Measurements from ENCODE around the gene NINJ2.

Gene NINJ2

GRCh38 chr12:571795-572531 lies 91.3 kb downstream of the NINJ2 start:
- no peak for DNase-seq (ENCODE audit: low read depth in 1 of 2, low spot score in 1 of 2)

GRCh38 chr12:570921-571794 lies 92.1 kb downstream of the NINJ2 start:
- DNase-seq (ENCODE audit: low read depth in 1 of 2, low spot score in 1 of 2) = no peak

- DNase-seq (ENCODE audit: low read depth in 1 of 2, low spot score in 1 of 2) = no peak
These were observed 92.8 kb downstream of the NINJ2 start for GRCh38 chr12:570435-570920.

- peak; percentile 72 to 81 for DNase-seq (ENCODE audit: low read depth in 1 of 2, low spot score in 1 of 2)
These were observed 93.3 kb downstream of the NINJ2 start for GRCh38 chr12:569803-570434.

- no peak for DNase-seq (ENCODE audit: low read depth in 1 of 2, low spot score in 1 of 2)
These were observed 94.1 kb downstream of the NINJ2 start for GRCh38 chr12:569091-569676.

- no peak for DNase-seq (ENCODE audit: low read depth in 1 of 2, low spot score in 1 of 2)
These were observed 94.8 kb downstream of the NINJ2 start for GRCh38 chr12:568486-568885.

GRCh38 chr12:565589-566105 lies 97.6 kb downstream of the NINJ2 start:
- no peak for DNase-seq (ENCODE audit: low read depth in 1 of 2, low spot score in 1 of 2)

- DNase-seq (ENCODE audit: low read depth in 1 of 2, low spot score in 1 of 2) = no peak
These were observed 98.1 kb downstream of the NINJ2 start for GRCh38 chr12:565161-565560.

- DNase-seq (ENCODE audit: low read depth in 1 of 2, low spot score in 1 of 2) = no peak
These were observed 99.4 kb downstream of the NINJ2 start for GRCh38 chr12:563787-564298.

GRCh38 chr12:563250-563781 lies 99.9 kb downstream of the NINJ2 start:
- DNase-seq (ENCODE audit: low read depth in 1 of 2, low spot score in 1 of 2) = peak in 1 of 2 donors; percentile 22

GRCh38 chr12:562634-563033 lies 100.6 kb downstream of the NINJ2 start:
- no peak for DNase-seq (ENCODE audit: low read depth in 1 of 2, low spot score in 1 of 2)

- no peak for DNase-seq (ENCODE audit: low read depth in 1 of 2, low spot score in 1 of 2)
These were observed 101.2 kb downstream of the NINJ2 start for GRCh38 chr12:561908-562593.

- no peak for DNase-seq (ENCODE audit: low read depth in 1 of 2, low spot score in 1 of 2)
These were observed 101.9 kb downstream of the NINJ2 start for GRCh38 chr12:561391-561705.

- no peak for DNase-seq (ENCODE audit: low read depth in 1 of 2, low spot score in 1 of 2)
These were observed 102.4 kb downstream of the NINJ2 start for GRCh38 chr12:560691-561390.

GRCh38 chr12:559906-560455 lies 103.3 kb downstream of the NINJ2 start:
- no peak for DNase-seq (ENCODE audit: low read depth in 1 of 2, low spot score in 1 of 2)

GRCh38 chr12:559208-559905 lies 103.9 kb downstream of the NINJ2 start:
- no peak for DNase-seq (ENCODE audit: low read depth in 1 of 2, low spot score in 1 of 2)

GRCh38 chr12:558580-558979 lies 104.7 kb downstream of the NINJ2 start:
- DNase-seq (ENCODE audit: low read depth in 1 of 2, low spot score in 1 of 2) = no peak

GRCh38 chr12:556498-556897 lies 106.7 kb downstream of the NINJ2 start:
- DNase-seq (ENCODE audit: low read depth in 1 of 2, low spot score in 1 of 2) = no peak

GRCh38 chr12:554001-554285 lies 109.3 kb downstream of the NINJ2 start:
- no peak for DNase-seq (ENCODE audit: low read depth in 1 of 2, low spot score in 1 of 2)

Data from stimulated activated CD4-positive, alpha-beta T cell treated with anti-CD3 and anti-CD28 coated beads, Interleukin-15, amount 100 ng/mL, for 1 hour (primary cell).